Upper lobe of left lung (tissue), 6 donors: ENCODE results near the gene NDRG2. TPM values are rescaled to one million over a fixed set of nuclear protein-coding genes. Genes with fewer than 3 reads are reported as not detected.

ENCODE experiments used
- ATAC-seq, 2 donors: fragments of 200-7000 bp; cut with Tn5 transposase; one replicate each; pipeline ENCODE4 v1.9.1; 2022; ENCODE audit warnings: mild to moderate bottlenecking in 2 of 2, moderate library complexity in 2 of 2; ENCODE audit not compliant: low FRiP score in 2 of 2
- DNase-seq, 2 donors: peaks; one replicate each; pipeline ENCODE4 v3.0.0-alpha.2; 2019 to 2020
- H3K27ac ChIP-seq, 4 donors: fragments of 200-600 bp; sonication (generic); one replicate each; pipeline ENCODE4 v1.5.1; 2016 to 2019
- H3K27me3 ChIP-seq, 4 donors: fragments of 200-600 bp; sonication (generic); one replicate each; pipeline ENCODE4 v1.5.1; 2017 to 2019
- H3K36me3 ChIP-seq, 4 donors: fragments of 200-600 bp; sonication (generic); one replicate each; pipeline ENCODE4 v1.5.1; 2016 to 2019
- H3K4me1 ChIP-seq, 4 donors: fragments of 200-600 bp; sonication (generic); one replicate each; pipeline ENCODE4 v1.5.1; 2018 to 2019
- H3K4me3 ChIP-seq, 4 donors: fragments of 200-600 bp; sonication (generic); one replicate each; pipeline ENCODE4 v1.5.1; 2017 to 2019; ENCODE audit warnings: mild to moderate bottlenecking in 2 of 4, moderate library complexity in 1 of 4
- H3K9me3 ChIP-seq, 4 donors: fragments of 200-600 bp; sonication (generic); one replicate each; pipeline ENCODE4 v1.5.1; 2018 to 2019
- EP300 ChIP-seq, 4 donors: sonication (generic); formaldehyde crosslinking; IDR thresholded peaks; one replicate each; pipeline ENCODE4 v1.5.1; 2017; ENCODE audit warnings: antibody characterized with exemption in 4 of 4, control low read depth in 2 of 4
- POLR2A ChIP-seq, 4 donors: fragments of 450-650 bp; IDR thresholded peaks; one replicate each; pipeline ENCODE4 v1.5.1; 2016 to 2017; ENCODE audit warnings: antibody characterized with exemption in 4 of 4, mild to moderate bottlenecking in 2 of 4
- POLR2AphosphoS5 ChIP-seq, 2 donors: sonication (generic); formaldehyde crosslinking; IDR thresholded peaks; one replicate each; pipeline ENCODE4 v1.5.1; 2017; ENCODE audit warnings: antibody characterized with exemption in 2 of 2
- WGBS, 2 donors: methylation state at CpG; one replicate each; pipeline ENCODE4 v1.1.5; 2017 to 2018; 5-methylcytosine and 5-hydroxymethylcytosine counted together
- total RNA-seq, 6 donors: library from RNA; depleted of rRNA in 4 of 6; stranded (reverse); fragments of >200 nt in 4 of 6; gene quantifications; one replicate each; pipeline versions ENCODE4 v1.1.0 to v1.2.1, GENCODE V29; 2016 to 2021
- TF ChIP-seq, protein P1 (sequence below), 6 experiments: fragments of 450-650 bp in 4 of 6; fragments of 200-600 bp in 2 of 6; sonication (generic) in 2 of 6; IDR thresholded peaks; one replicate each; pipeline ENCODE4 v1.5.1; 2016 to 2019; ENCODE audit warnings: antibody characterized with exemption in 6 of 6
- donor health status: DM: no; HTN: no; CAD: no; lungs with moderate emphysema.
- donor health status: DM: no; HTN: yes; CAD: no; lungs with severe emphysema.

Gene NDRG2
- total RNA-seq, 6 donors from 2014 or later, result 69.7 to 280 (median 90.8) TPM

DNA sequence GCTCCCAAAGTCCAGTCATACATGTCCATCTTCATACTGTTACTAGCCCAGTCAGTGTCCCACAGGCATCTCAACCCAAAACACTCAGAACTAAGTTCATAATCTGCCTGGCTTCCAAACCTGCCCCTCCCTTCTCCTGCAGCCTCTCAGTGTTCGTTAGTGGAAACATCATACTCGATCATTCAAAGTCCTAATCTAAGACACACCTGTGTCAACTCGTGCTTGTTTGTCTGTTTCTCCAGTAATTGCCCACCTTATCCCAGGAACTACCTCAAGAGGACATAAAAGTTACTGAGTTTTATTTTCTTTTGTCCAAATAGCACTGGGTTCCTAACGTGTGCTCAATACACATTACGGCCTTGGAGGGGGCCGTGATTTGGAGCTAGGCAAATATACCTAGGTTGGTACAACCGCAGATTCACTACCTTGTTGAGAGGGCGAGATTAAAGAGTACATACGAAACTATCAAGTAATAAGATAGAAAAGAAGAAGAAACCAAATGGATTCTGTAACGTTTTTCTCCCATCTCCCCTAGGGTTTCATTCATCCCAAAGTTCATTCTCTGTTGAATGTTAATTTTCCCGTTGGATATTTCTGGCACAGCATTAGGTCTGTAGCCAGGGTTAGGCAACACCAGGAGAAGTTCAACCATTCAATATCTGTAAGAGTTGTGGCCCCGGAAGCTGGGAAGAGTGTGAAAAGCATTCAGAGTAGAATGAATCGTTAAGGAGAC, 35.9 kb upstream of the NDRG2 start:
- H3K27ac ChIP-seq, result no peak overlapping the region
- 75 to 83% methylated on average over 13 of the region's 13 CpGs for WGBS, 2 donors
- TF ChIP-seq, protein P1, sequence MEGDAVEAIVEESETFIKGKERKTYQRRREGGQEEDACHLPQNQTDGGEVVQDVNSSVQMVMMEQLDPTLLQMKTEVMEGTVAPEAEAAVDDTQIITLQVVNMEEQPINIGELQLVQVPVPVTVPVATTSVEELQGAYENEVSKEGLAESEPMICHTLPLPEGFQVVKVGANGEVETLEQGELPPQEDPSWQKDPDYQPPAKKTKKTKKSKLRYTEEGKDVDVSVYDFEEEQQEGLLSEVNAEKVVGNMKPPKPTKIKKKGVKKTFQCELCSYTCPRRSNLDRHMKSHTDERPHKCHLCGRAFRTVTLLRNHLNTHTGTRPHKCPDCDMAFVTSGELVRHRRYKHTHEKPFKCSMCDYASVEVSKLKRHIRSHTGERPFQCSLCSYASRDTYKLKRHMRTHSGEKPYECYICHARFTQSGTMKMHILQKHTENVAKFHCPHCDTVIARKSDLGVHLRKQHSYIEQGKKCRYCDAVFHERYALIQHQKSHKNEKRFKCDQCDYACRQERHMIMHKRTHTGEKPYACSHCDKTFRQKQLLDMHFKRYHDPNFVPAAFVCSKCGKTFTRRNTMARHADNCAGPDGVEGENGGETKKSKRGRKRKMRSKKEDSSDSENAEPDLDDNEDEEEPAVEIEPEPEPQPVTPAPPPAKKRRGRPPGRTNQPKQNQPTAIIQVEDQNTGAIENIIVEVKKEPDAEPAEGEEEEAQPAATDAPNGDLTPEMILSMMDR (IDR thresholded peaks at IDR 0.05), result no peak
- no peak for TF ChIP-seq POLR2A (IDR thresholded peaks at IDR 0.05)
- no peak for TF ChIP-seq EP300 (IDR thresholded peaks at IDR 0.05)
- TF ChIP-seq POLR2AphosphoS5 (IDR thresholded peaks at IDR 0.05), result no peak

DNA sequence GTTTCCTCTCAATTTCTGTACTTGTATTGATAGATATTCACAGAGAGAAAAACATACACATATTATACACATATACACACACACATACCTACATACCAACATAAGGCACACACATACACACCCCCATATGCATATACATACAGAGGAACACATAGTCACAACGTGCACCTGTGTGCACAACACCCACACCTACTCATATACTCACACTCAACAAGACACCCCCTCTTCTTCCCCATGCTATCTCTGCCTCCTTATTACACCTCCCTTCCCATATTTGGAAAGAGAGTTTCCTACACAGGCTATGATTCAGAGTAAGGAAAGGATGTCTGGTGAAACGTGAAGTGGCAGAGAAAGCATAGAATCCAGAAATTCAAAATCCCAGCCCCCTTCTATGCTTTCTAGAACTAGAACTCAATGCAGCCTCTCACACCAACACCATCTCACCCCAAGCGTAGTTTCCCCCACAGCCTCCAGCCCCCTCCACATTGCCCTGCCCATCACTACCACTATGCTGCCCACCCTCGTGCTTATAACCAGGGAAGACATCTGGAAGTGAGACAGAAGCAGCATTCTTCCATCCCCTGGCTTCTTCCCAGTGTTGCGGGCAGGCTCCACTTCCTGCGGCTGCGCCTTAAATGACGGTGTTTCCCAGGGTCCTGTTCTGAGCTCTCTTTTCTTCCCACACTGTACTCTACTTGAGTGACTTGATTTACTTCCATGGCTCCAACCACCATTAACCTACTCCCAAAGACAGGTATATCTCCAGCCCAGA, 35.2 kb upstream of the NDRG2 start:
- Histone ChIP-seq H3K27ac (no peak overlapping the region), H3K4me1 (peaks cover 0 to 5% (median 0%) of the 10 kb centered on the region in 4 donors), H3K27me3 (no peaks in the 10 kb centered on the region), H3K4me3 (no peak overlapping the region), H3K9me3 (no peaks in the 10 kb centered on the region), H3K36me3 (no peaks in the 10 kb centered on the region)
- no peak for DNase-seq
- 77 to 82% methylated on average over 8 of the region's 8 CpGs for WGBS, 2 donors
- TF ChIP-seq EP300 (IDR thresholded peaks at IDR 0.05) (no peak), POLR2AphosphoS5 (IDR thresholded peaks at IDR 0.05) (no peak), POLR2A (IDR thresholded peaks at IDR 0.05) (no peak)
- TF ChIP-seq, protein P1 (IDR thresholded peaks at IDR 0.05), result no peak
- no peak for ATAC-seq

More for the DNA sequence above, 35.9 kb upstream of the NDRG2 start:
- Histone ChIP-seq H3K4me3 (no peak overlapping the region), H3K4me1 (peaks cover 0 to 5% (median 0%) of the 10 kb centered on the region in 4 donors), H3K27me3 (no peaks in the 10 kb centered on the region), H3K36me3 (no peaks in the 10 kb centered on the region), H3K9me3 (no peaks in the 10 kb centered on the region)
- ATAC-seq (no peak), DNase-seq (no peak)

DNA sequence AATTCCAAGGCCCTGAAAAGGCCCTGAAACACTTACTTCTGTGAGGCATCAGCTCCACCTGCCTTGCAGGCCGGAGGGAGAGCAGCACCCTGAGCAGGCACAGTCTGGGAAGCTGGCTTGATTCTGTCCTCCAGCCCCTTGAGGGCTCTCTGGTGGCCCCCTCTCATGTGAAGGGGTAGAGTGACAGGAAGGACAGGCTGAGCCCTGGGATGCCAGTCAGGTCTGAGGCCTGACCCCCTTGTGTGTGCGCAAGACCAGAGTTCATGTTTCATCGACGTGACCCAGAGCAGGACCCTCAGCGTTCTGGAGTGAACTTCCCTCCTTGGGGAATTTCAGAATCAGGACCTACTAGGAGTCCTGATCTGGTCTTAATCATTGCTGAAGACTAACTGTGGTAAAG, 34.0 kb upstream of the NDRG2 start:
- ATAC-seq (no peak), DNase-seq (no peak)
- H3K27me3 ChIP-seq, result no peaks in the 10 kb centered on the region
- no peak overlapping the region for H3K4me3 ChIP-seq
- WGBS, 2 donors, result 98 to 100% methylated on average over 4 of the region's 5 CpGs
- no peak overlapping the region for H3K27ac ChIP-seq
- H3K4me1 ChIP-seq, result peaks cover 0 to 6% (median 2%) of the 10 kb centered on the region in 4 donors
- H3K36me3 ChIP-seq, result no peaks in the 10 kb centered on the region
- TF ChIP-seq POLR2A (IDR thresholded peaks at IDR 0.05), result no peak
- TF ChIP-seq POLR2AphosphoS5 (IDR thresholded peaks at IDR 0.05), result no peak
- TF ChIP-seq, protein P1 (IDR thresholded peaks at IDR 0.05), result no peak
- TF ChIP-seq EP300 (IDR thresholded peaks at IDR 0.05), result no peak
- H3K9me3 ChIP-seq, result no peaks in the 10 kb centered on the region

DNA sequence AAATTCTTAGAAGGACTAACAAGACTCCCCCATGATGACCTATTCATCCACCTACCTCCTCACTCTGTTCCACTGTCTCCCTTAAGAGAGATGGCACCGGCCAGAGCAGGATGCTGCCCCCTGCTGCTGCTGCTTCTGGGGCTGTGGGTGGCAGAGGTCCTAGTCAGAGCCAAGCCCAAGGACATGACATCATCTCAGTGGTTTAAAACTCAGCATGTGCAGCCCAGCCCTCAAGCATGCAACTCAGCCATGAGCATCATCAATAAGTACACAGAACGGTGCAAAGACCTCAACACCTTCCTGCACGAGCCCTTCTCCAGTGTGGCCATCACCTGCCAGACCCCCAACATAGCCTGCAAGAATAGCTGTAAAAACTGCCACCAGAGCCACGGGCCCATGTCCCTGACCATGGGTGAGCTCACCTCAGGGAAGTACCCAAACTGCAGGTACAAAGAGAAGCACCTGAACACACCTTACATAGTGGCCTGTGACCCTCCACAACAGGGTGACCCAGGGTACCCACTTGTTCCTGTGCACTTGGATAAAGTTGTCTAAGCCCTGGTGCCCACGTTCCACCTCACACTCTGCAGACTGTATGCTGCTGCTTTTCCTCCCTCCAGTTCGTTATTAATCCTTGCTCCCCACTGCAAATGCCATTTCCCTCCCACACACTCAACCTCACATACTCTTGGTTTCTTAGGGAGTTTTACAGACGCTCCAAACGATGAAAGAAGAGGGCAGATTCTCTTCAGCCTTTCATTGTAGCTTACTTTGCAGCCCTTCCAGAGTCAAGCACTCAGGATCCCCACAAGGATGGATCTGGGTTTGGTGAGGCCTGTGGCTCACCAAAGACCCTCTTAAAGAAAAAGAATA, 33.2 kb upstream of the NDRG2 start, which contains the start of gene RNASE8:
TSS of gene RNASE8 (plus strand) at position 20 of the 873 bp plus-strand sequence. CDS start at position 91, 71 bp downstream.
- Histone ChIP-seq H3K9me3 (no peaks in the 10 kb centered on the region), H3K4me3 (no peak within 1 kb of the TSS), H3K4me1 (peaks cover 0 to 10% (median 3%) of the 10 kb centered on the region in 4 donors), H3K27me3 (no peaks in the 10 kb centered on the region), H3K36me3 (no peaks in the 10 kb centered on the region), H3K27ac (peak within 1 kb of the TSS in 1 of 4 donors; percentile 27)
- TF ChIP-seq, protein P1 (IDR thresholded peaks at IDR 0.05), result no peak
- TF ChIP-seq POLR2AphosphoS5 (IDR thresholded peaks at IDR 0.05), result no peak
- TF ChIP-seq POLR2A (IDR thresholded peaks at IDR 0.05), result no peak
- TF ChIP-seq EP300 (IDR thresholded peaks at IDR 0.05), result no peak
- ATAC-seq (no peak), DNase-seq (no peak)
- WGBS, 2 donors, result 78 to 80% methylated on average over 6 to 8 of the region's 8 CpGs
